HepG2 (cell line): ENCODE data around the gene CHID1. TPM values are rescaled to one million over a fixed set of nuclear protein-coding genes. Genes with fewer than 3 reads are reported as not detected.

Experiments
- ATF6 ChIP-seq: sonication (generic); formaldehyde crosslinking; conservative IDR thresholded peaks from 2 replicates; pipeline ENCODE4 v1.4.0; 2020; ENCODE audit warnings: missing genetic modification reagents
- EED ChIP-seq: sonication (generic); formaldehyde crosslinking; IDR thresholded peaks from 2 replicates; pipeline ENCODE4 v1.5.0; 2020; ENCODE audit warnings: mild to moderate bottlenecking, missing genetic modification reagents
- ELF4 ChIP-seq: sonication (generic); formaldehyde crosslinking; IDR thresholded peaks from 2 replicates; pipeline ENCODE4 v1.5.0; 2020; ENCODE audit warnings: missing genetic modification reagents, mild to moderate bottlenecking, moderate library complexity, borderline replicate concordance
- JARID2 ChIP-seq: sonication (generic); formaldehyde crosslinking; IDR thresholded peaks from 2 replicates; pipeline ENCODE4 v1.8.1; 2023; ENCODE audit warnings: missing genetic modification reagents, inconsistent platforms; ENCODE audit not compliant: insufficient replicate concordance
- KAT7 ChIP-seq: IDR thresholded peaks from 2 replicates; pipeline ENCODE4 v1.6.1; 2018; ENCODE audit warnings: borderline replicate concordance, missing compliant biosample characterization
- MEIS1 ChIP-seq: sonication (generic); formaldehyde crosslinking; IDR thresholded peaks from 2 replicates; pipeline ENCODE4 v1.9.0; 2021; ENCODE audit warnings: mild to moderate bottlenecking, missing genetic modification reagents, moderate library complexity, borderline replicate concordance
- NPAS2 ChIP-seq: sonication (generic); formaldehyde crosslinking; IDR thresholded peaks from 2 replicates; pipeline ENCODE4 v1.8.0; 2022; ENCODE audit warnings: mild to moderate bottlenecking, missing genetic modification reagents, borderline replicate concordance
- RNF219 ChIP-seq: sonication (generic); formaldehyde crosslinking; IDR thresholded peaks from 2 replicates; pipeline ENCODE4 v1.5.0; 2020; ENCODE audit warnings: mild to moderate bottlenecking, missing genetic modification reagents
- SCMH1 ChIP-seq: sonication (generic); formaldehyde crosslinking; IDR thresholded peaks from 2 replicates; pipeline ENCODE4 v1.9.0; 2021; ENCODE audit warnings: missing genetic modification reagents, mild to moderate bottlenecking, borderline replicate concordance
- THAP7 ChIP-seq: sonication (generic); formaldehyde crosslinking; IDR thresholded peaks from 2 replicates; pipeline ENCODE4 v1.8.1; 2023; ENCODE audit warnings: mild to moderate bottlenecking, missing genetic modification reagents
- ZBTB4 ChIP-seq: sonication (generic); formaldehyde crosslinking; IDR thresholded peaks from 2 replicates; pipeline ENCODE4 v1.4.0; 2020; ENCODE audit warnings: missing genetic modification reagents, mild to moderate bottlenecking, borderline replicate concordance
- ZBTB42 ChIP-seq: sonication (generic); formaldehyde crosslinking; IDR thresholded peaks from 2 replicates; pipeline ENCODE4 v1.5.0; 2020; ENCODE audit warnings: mild to moderate bottlenecking, missing genetic modification reagents
- ZNF326 ChIP-seq: sonication (generic); formaldehyde crosslinking; IDR thresholded peaks from 2 replicates; pipeline ENCODE4 v1.4.0; 2020; ENCODE audit warnings: missing genetic modification reagents, borderline replicate concordance
- ZNF543 ChIP-seq: sonication (generic); formaldehyde crosslinking; IDR thresholded peaks from 2 replicates; pipeline ENCODE4 v1.4.0; 2020; ENCODE audit warnings: mild to moderate bottlenecking, missing genetic modification reagents
- ZNF879 ChIP-seq: sonication (generic); formaldehyde crosslinking; IDR thresholded peaks from 2 replicates; pipeline ENCODE4 v1.8.1; 2023; ENCODE audit warnings: missing genetic modification reagents
- ZXDC ChIP-seq: sonication (generic); formaldehyde crosslinking; IDR thresholded peaks from 2 replicates; pipeline ENCODE4 v1.5.0; 2020; ENCODE audit warnings: mild to moderate bottlenecking, missing genetic modification reagents
- polyA plus RNA-seq, 8 experiments: library from polyadenylated mRNA; depleted of rRNA in 3 of 8; stranded (reverse) in 7 of 8; unstranded in 1 of 8; fragments of >200 nt; fragmentation: Illumina TruSeq in 4 of 8; extraction: Trizol in 4 of 8; gene quantifications; 2 replicates each; pipeline versions ENCODE4 v1.2.1 to v1.2.3, GENCODE V29; 2011 to 2016; ENCODE audit warnings: low read depth in 4 of 8, missing spikeins in 1 of 8, mixed read lengths in 1 of 8; ENCODE audit not compliant: insufficient read depth in 1 of 8
- total RNA-seq, 5 experiments: library from RNA; depleted of rRNA; stranded (reverse); fragments of >200 nt; fragmentation: Illumina TruSeq; extraction: Trizol; gene quantifications; 2 replicates each; pipeline ENCODE4 v1.2.3, GENCODE V29; 2016; ENCODE audit warnings: low read depth in 1 of 5

CHID1 gene
- total and polyA plus RNA-seq, 2 of the 13 experiments (the other 11 are each of a cell fraction or from before 2014, with no cell fraction given): 65.1 to 93.6 TPM

GRCh38 chr11:844693-845644, 65.6 kb downstream of the CHID1 start (continued):
- TF ChIP-seq ZBTB4 (CRISPR knock-in tag) (no peak), KAT7 (CRISPR knock-in tag) (no peak), ELF4 (CRISPR knock-in tag) (no peak), ZBTB42 (CRISPR knock-in tag) (no peak), MEIS1 (CRISPR knock-in tag) (peak; percentile 34; the same call in 1 of the 2 replicates), RNF219 (CRISPR knock-in tag) (no peak), NPAS2 (no peak), ZNF326 (CRISPR knock-in tag) (no peak), ATF6 (CRISPR knock-in tag) (no peak), THAP7 (no peak), SCMH1 (CRISPR knock-in tag) (no peak), ZNF879 (CRISPR knock-in tag) (no peak), ZXDC (CRISPR knock-in tag) (no peak; the same call in 1 of the 2 replicates), EED (CRISPR knock-in tag) (no peak), JARID2 (no peak), ZNF543 (0 out of 2 replicates have a peak, but pooled peaks have one; percentile 72)
